CD14-positive monocyte (primary cell): ENCODE results near the gene TECPR2. TPM values are rescaled to one million over a fixed set of nuclear protein-coding genes. Genes with fewer than 3 reads are reported as not detected.
"Not testable (repeated sequence)": the region's sequence is repeated elsewhere in the genome, so short reads cannot be mapped to it uniquely, and the experiment has no call there.

ENCODE experiments used
- DNase-seq, 3 donors: peaks; one replicate each; pipeline ENCODE4 v3.0.0-alpha.2; 2011 to 2022
- H2AFZ ChIP-seq: 2 replicates; pipeline ENCODE4 v1.6.0; 2012; ENCODE audit warnings: mild to moderate bottlenecking, low read depth, low read length, inconsistent platforms; ENCODE audit not compliant: insufficient read depth, poor library complexity, severe bottlenecking
- H3K27ac ChIP-seq, 2 donors: 1 replicate in 1 of 2; 2 replicates in 1 of 2; pipeline ENCODE4 v1.5.1; 2012 to 2013; ENCODE audit warnings: low read length in 2 of 2, control low read depth in 1 of 2, inconsistent platforms in 1 of 2, low read depth in 1 of 2, mild to moderate bottlenecking in 1 of 2
- H3K27me3 ChIP-seq, 2 donors: one replicate each; pipeline versions ENCODE4 v1.6.0 to v1.6.1; 2011 to 2013; ENCODE audit warnings: low read length in 2 of 2; ENCODE audit not compliant: control insufficient read depth in 2 of 2, insufficient read depth in 2 of 2
- H3K36me3 ChIP-seq, 2 donors: replicated peaks in 1 of 2; 1 replicate in 1 of 2; 2 replicates in 1 of 2; pipeline versions ENCODE4 v1.5.1 to v1.6.1; 2012 to 2013; ENCODE audit warnings: low read length in 2 of 2, control low read depth in 1 of 2, inconsistent platforms in 1 of 2, mild to moderate bottlenecking in 1 of 2; ENCODE audit not compliant: insufficient read depth in 2 of 2, control insufficient read depth in 1 of 2
- H3K4me1 ChIP-seq, 2 donors: 1 replicate in 1 of 2; 2 replicates in 1 of 2; pipeline versions ENCODE4 v1.5.1 to v1.6.1; 2012 to 2013; ENCODE audit warnings: low read length in 2 of 2, control low read depth in 1 of 2, inconsistent platforms in 1 of 2, mild to moderate bottlenecking in 1 of 2, moderate library complexity in 1 of 2; ENCODE audit not compliant: insufficient read depth in 2 of 2, control insufficient read depth in 1 of 2
- H3K4me2 ChIP-seq: replicated peaks from 2 replicates; pipeline ENCODE3; 2012; ENCODE audit warnings: low read length, moderate library complexity, mild to moderate bottlenecking; ENCODE audit not compliant: poor library complexity, severe bottlenecking; ENCODE audit errors: extremely low read depth
- H3K4me3 ChIP-seq, 3 experiments: fragments of 200-600 bp in 1 of 3; sonication (generic) in 1 of 3; replicated peaks in 1 of 3; 1 replicate in 2 of 3; 2 replicates in 1 of 3; pipeline ENCODE4 v1.5.1; 2011 to 2013; ENCODE audit warnings: low read length in 3 of 3, mild to moderate bottlenecking in 3 of 3, control low read depth in 2 of 3, low read depth in 2 of 3, inconsistent platforms in 1 of 3, moderate library complexity in 1 of 3
- H3K79me2 ChIP-seq: 2 replicates; pipeline ENCODE4 v1.6.0; 2012; ENCODE audit warnings: mild to moderate bottlenecking, control low read depth, inconsistent platforms, low read length, moderate library complexity; ENCODE audit not compliant: insufficient read depth
- H3K9ac ChIP-seq: 2 replicates; pipeline ENCODE4 v1.6.0; 2017; ENCODE audit warnings: low read length, mild to moderate bottlenecking; ENCODE audit not compliant: insufficient read depth, poor library complexity, severe bottlenecking
- H3K9me3 ChIP-seq, 2 donors: replicated peaks in 1 of 2; 1 replicate in 1 of 2; 2 replicates in 1 of 2; pipeline versions ENCODE4 v1.5.1 to v1.6.1; 2012 to 2013; ENCODE audit warnings: low read length in 2 of 2, control low read depth in 1 of 2; ENCODE audit not compliant: control insufficient read depth in 1 of 2, insufficient read depth in 1 of 2
- H4K20me1 ChIP-seq: 2 replicates; pipeline ENCODE4 v1.6.0; 2012; ENCODE audit warnings: mild to moderate bottlenecking, low read length, control low read depth, moderate library complexity; ENCODE audit not compliant: insufficient read depth
- H3K27ac Mint-ChIP-seq, 7 donors: one replicate each; pipeline ENCODE4 v1.8.0; 2020; ENCODE audit warnings: mild to moderate bottlenecking in 7 of 7, mixed read lengths in 7 of 7, moderate library complexity in 6 of 7, inconsistent platforms in 2 of 7
- H3K27me3 Mint-ChIP-seq, 3 donors: one replicate each; pipeline ENCODE4 v1.8.0; 2021 to 2022; ENCODE audit warnings: low read depth in 3 of 3, mild to moderate bottlenecking in 3 of 3, mixed read lengths in 3 of 3, moderate library complexity in 3 of 3, inconsistent platforms in 1 of 3
- H3K36me3 Mint-ChIP-seq, 2 donors: one replicate each; pipeline ENCODE4 v1.8.0; 2020; ENCODE audit warnings: mixed read lengths in 2 of 2, inconsistent platforms in 1 of 2, mild to moderate bottlenecking in 1 of 2
- H3K4me1 Mint-ChIP-seq: one replicate; pipeline ENCODE4 v1.8.0; 2020; ENCODE audit warnings: mild to moderate bottlenecking, mixed read lengths
- H3K4me3 Mint-ChIP-seq, 2 donors: one replicate each; pipeline ENCODE4 v1.8.0; 2020; ENCODE audit warnings: mild to moderate bottlenecking in 2 of 2, mixed read lengths in 2 of 2, moderate library complexity in 1 of 2
- H3K9me3 Mint-ChIP-seq, 7 donors: one replicate each; pipeline ENCODE4 v1.8.0; 2020 to 2022; ENCODE audit warnings: mixed read lengths in 7 of 7, mild to moderate bottlenecking in 6 of 7, moderate library complexity in 6 of 7, inconsistent platforms in 2 of 7
- WGBS: methylation state at CpG from one replicate; pipeline ENCODE4 v1.1.5; 2013; ENCODE audit warnings: missing lambda C conversion rate; ENCODE audit not compliant: insufficient coverage; 5-methylcytosine and 5-hydroxymethylcytosine counted together
- intact Hi-C, 2 donors: fragments of 100-400 bp; cut with micrococcal nuclease; formaldehyde crosslinking; loops; one replicate each; pipeline versions ENCODE4 v1.15.0 to v1.15.1; 2023
- polyA plus RNA-seq, 3 donors: library from polyadenylated mRNA; depleted of rRNA in 1 of 3; unstranded in 2 of 3; stranded (reverse) in 1 of 3; fragments of 300-500 nt in 2 of 3; fragments of >200 nt in 1 of 3; fragmentation: Illumina TruSeq in 2 of 3; gene quantifications; 1 replicate in 2 of 3; 2 replicates in 1 of 3; pipeline ENCODE4 v1.2.3, GENCODE V29; 2012 to 2021
- TF ChIP-seq, protein P1 (sequence below): fragments of 200-600 bp; IDR thresholded peaks from one replicate; pipeline ENCODE4 v1.8.0; 2022; ENCODE audit warnings: antibody characterized with exemption, mild to moderate bottlenecking

The TECPR2 gene
- polyA plus RNA-seq, 3 donors: 2.8 to 10.4 (median 6.4) TPM

DNA sequence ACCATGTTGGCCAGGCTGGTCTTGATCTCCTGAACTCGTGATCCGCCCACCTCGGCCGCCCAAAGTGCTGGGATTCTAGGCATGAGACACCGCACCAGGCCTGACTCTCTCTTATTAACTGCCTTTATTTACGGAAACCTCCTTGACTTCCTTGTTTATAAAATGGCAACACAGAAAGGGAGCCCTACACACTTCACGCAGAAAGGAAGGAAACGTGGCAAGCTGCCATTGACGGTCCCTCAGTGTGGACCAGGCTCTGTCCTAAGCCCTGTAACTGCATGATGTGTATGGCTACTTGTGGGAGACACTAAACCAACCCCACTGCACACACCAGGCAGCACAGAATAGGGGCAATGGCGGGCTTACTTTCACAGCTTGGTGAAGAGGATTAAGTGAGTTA lies 11.7 kb upstream of the TECPR2 start:
- H3K27ac Mint-ChIP-seq: peak overlapping the region; percentile 77 to 94 (median 91)
- H3K4me3 ChIP-seq: peak overlapping the region in 1 of 3 experiments; percentile 19
- no CpG with 5 or more reads among the region's 10 CpGs for WGBS

DNA sequence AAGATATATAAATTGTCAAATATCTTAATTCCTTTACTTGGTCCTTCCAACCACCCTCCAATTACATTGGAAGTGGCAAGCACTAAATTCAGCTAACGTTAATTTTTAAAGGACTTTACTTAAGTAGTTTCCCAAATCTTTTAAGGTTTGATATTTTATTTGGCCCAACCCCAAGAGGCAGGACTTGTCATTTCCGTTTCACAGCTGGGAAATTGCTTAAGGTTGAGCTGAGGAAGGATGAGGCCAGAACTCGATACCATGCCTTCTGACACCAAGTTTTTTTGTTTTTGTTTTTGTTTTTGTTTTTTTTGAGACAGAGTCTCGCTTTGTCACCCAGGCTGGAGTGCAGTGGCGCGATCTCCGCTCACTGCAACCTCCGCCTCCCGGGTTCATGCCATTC lies 11.1 kb upstream of the TECPR2 start:
- H3K9me3 ChIP-seq, H4K20me1 ChIP-seq, intact Hi-C loops, H3K4me3 Mint-ChIP-seq, H3K79me2 ChIP-seq, H3K9ac ChIP-seq, H3K27me3 Mint-ChIP-seq, H3K27me3 ChIP-seq, H3K9me3 Mint-ChIP-seq, H3K4me3 ChIP-seq: not testable (repeated sequence)
- H3K27ac Mint-ChIP-seq: peak overlapping the region; percentile 82 to 93 (median 86)
- peak; percentile 43 to 56 (median 46) for DNase-seq
- Histone ChIP-seq H3K27ac (peak overlapping the region; percentile 61 to 82), H3K4me2 (peak overlapping the region; percentile 20), H3K4me1 (peaks cover 17 to 22% of the 10 kb centered on the region in 2 donors), H3K36me3 (peaks cover 69 to 73% of the 10 kb centered on the region in 2 donors), H2AFZ (peak overlapping the region; percentile 52)
- H3K36me3 Mint-ChIP-seq: peaks cover 67 to 84% of the 10 kb centered on the region in 2 donors
- peaks cover 14% of the 10 kb centered on the region for H3K4me1 Mint-ChIP-seq
- WGBS: no CpG with 5 or more reads among the region's 9 CpGs

More for the DNA sequence above, 11.7 kb upstream of the TECPR2 start:
- no peaks in the 10 kb centered on the region for H3K9me3 Mint-ChIP-seq
- Histone ChIP-seq H3K9me3 (no peaks in the 10 kb centered on the region), H2AFZ (peak overlapping the region; percentile 52), H3K9ac (no peak overlapping the region), H3K36me3 (peaks cover 65 to 71% of the 10 kb centered on the region in 2 donors), H3K4me1 (peaks cover 17 to 22% of the 10 kb centered on the region in 2 donors), H3K79me2 (no peaks in the 10 kb centered on the region), H3K4me2 (peak overlapping the region; percentile 20), H3K27me3 (no peaks in the 10 kb centered on the region), H4K20me1 (no peaks in the 10 kb centered on the region), H3K27ac (peak overlapping the region; percentile 61 to 82)
- TF ChIP-seq, protein P1, sequence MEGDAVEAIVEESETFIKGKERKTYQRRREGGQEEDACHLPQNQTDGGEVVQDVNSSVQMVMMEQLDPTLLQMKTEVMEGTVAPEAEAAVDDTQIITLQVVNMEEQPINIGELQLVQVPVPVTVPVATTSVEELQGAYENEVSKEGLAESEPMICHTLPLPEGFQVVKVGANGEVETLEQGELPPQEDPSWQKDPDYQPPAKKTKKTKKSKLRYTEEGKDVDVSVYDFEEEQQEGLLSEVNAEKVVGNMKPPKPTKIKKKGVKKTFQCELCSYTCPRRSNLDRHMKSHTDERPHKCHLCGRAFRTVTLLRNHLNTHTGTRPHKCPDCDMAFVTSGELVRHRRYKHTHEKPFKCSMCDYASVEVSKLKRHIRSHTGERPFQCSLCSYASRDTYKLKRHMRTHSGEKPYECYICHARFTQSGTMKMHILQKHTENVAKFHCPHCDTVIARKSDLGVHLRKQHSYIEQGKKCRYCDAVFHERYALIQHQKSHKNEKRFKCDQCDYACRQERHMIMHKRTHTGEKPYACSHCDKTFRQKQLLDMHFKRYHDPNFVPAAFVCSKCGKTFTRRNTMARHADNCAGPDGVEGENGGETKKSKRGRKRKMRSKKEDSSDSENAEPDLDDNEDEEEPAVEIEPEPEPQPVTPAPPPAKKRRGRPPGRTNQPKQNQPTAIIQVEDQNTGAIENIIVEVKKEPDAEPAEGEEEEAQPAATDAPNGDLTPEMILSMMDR: no peak
- DNase-seq: peak in 2 of 3 donors; percentile 14 to 23
- H3K27me3 Mint-ChIP-seq: peaks cover 0 to 2% (median 0%) of the 10 kb centered on the region in 3 donors
- intact Hi-C loops: no loop called here
- peaks cover 69 to 84% of the 10 kb centered on the region in 2 donors for H3K36me3 Mint-ChIP-seq
- H3K4me1 Mint-ChIP-seq: peaks cover 14% of the 10 kb centered on the region
- H3K4me3 Mint-ChIP-seq: peak overlapping the region in 1 of 2 donors; percentile 33
